ENCODE measurements around the gene GOPC. TPM values are rescaled to one million over a fixed set of nuclear protein-coding genes. Genes with fewer than 3 reads are reported as not detected.
"Not testable (repeated sequence)": the region's sequence is repeated elsewhere in the genome, so short reads cannot be mapped to it uniquely, and the experiment has no call there.

The GOPC gene
- total RNA-seq = 25.0 and 26.7 TPM in 2 replicates
- 35.5 TPM for total RNA-seq (2013)
- 8.9 and 14.6 TPM in 2 replicates for polyA plus RNA-seq
- 9.9 and 11.7 TPM in 2 replicates for polyA minus RNA-seq

GRCh38 chr6:117602151-117602898 is at the start of gene GOPC:
Gene GOPC (minus strand): TSS chr6:117602511. CDS start chr6:117602288, 223 bp downstream.
- Histone ChIP-seq H3K36me3 (replicated peaks in 1 of 2; ENCODE audit: control extremely low read depth in 1 of 2, control insufficient read depth in 1 of 2, extremely low read depth in 1 of 2, insufficient read depth in 2 of 2, low read length in 1 of 2) (no peaks in the 10 kb centered on the region), H3K79me2 (ENCODE audit: control insufficient read depth, insufficient read depth, low read length) (peaks cover 51% of the 10 kb centered on the region), H3K27ac (ENCODE audit: low read length in 2 of 2) (peak within 1 kb of the TSS; percentile 70 to 80), H3K9me3 (ENCODE audit: control extremely low read depth in 1 of 3, control insufficient read depth in 2 of 3, insufficient read depth in 1 of 3, low read length in 2 of 3) (no peaks in the 10 kb centered on the region), H2AFZ (ENCODE audit: insufficient read depth, low read depth, low read length, poor library complexity, severe bottlenecking) (peak within 1 kb of the TSS; percentile 96), H3K27me3 (replicated peaks in 1 of 4; ENCODE audit: control extremely low read depth in 1 of 4, control insufficient read depth in 3 of 4, insufficient read depth in 4 of 4, low read length in 3 of 4) (no peaks in the 10 kb centered on the region), H3K4me3 (ENCODE audit: control extremely low read depth in 1 of 5, extremely low read depth in 1 of 5, insufficient read depth in 1 of 5, low read depth in 2 of 5, low read length in 4 of 5) (peak within 1 kb of the TSS; percentile 86 to 96 (median 91)), H3K4me2 (replicated peaks; ENCODE audit: low read depth, low read length, poor library complexity, severe bottlenecking) (peak within 1 kb of the TSS; percentile 84), H4K20me1 (ENCODE audit: control insufficient read depth, insufficient read depth, low read length, poor library complexity, severe bottlenecking) (peaks cover 15% of the 10 kb centered on the region), H3K4me1 (ENCODE audit: control insufficient read depth in 2 of 2, insufficient read depth in 2 of 2, low read length in 2 of 2) (peaks cover 20 to 25% of the 10 kb centered on the region in 2 donors), H3K9ac (ENCODE audit: low read length) (peak within 1 kb of the TSS; percentile 81)
- Mint-ChIP-seq H3K4me3 (peak within 1 kb of the TSS; percentile 100), H3K27ac (peak within 1 kb of the TSS; percentile 97), H3K27me3 (peaks cover 3% of the 10 kb centered on the region), H3K4me1 (peaks cover 45% of the 10 kb centered on the region), H3K9me3 (ENCODE audit: insufficient read depth) (no peaks in the 10 kb centered on the region)
- under 1% methylated on average over 60 of the region's 60 CpGs for WGBS (ENCODE audit: insufficient coverage)
- TF ChIP-seq EZH2 (IDR thresholded peaks at IDR 0.05; ENCODE audit: borderline replicate concordance, insufficient read depth, low read depth, low read length, poor library complexity, severe bottlenecking) = no peak
- TF ChIP-seq, protein P1, sequence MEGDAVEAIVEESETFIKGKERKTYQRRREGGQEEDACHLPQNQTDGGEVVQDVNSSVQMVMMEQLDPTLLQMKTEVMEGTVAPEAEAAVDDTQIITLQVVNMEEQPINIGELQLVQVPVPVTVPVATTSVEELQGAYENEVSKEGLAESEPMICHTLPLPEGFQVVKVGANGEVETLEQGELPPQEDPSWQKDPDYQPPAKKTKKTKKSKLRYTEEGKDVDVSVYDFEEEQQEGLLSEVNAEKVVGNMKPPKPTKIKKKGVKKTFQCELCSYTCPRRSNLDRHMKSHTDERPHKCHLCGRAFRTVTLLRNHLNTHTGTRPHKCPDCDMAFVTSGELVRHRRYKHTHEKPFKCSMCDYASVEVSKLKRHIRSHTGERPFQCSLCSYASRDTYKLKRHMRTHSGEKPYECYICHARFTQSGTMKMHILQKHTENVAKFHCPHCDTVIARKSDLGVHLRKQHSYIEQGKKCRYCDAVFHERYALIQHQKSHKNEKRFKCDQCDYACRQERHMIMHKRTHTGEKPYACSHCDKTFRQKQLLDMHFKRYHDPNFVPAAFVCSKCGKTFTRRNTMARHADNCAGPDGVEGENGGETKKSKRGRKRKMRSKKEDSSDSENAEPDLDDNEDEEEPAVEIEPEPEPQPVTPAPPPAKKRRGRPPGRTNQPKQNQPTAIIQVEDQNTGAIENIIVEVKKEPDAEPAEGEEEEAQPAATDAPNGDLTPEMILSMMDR (IDR thresholded peaks at IDR 0.05) = peak; percentile 35
- ChIA-PET POLR2A (interaction anchor here (1.1 kb wide), 1 partner anchor 1323 kb away, joined by 3 read pairs; no protein-coding TSS in a partner anchor), CTCF (interaction anchor here (0.9 to 1.3 kb wide), 5 partner anchors 27 to 255 kb away, joined by 3 to 11 read pairs (median 4); no protein-coding TSS in a partner anchor)
- ATAC-seq (ENCODE audit: low read depth) = peak; percentile 95
- intact Hi-C loops (cut with micrococcal nuclease) = loop anchor here (1.0 to 5.0 kb wide), 6 partner anchors 73 to 1745 kb away; partner anchors contain the start of genes ASF1A, CEP85L, KPNA5 and MAN1A1
- DNase-seq = peak; percentile 98

DNA sequence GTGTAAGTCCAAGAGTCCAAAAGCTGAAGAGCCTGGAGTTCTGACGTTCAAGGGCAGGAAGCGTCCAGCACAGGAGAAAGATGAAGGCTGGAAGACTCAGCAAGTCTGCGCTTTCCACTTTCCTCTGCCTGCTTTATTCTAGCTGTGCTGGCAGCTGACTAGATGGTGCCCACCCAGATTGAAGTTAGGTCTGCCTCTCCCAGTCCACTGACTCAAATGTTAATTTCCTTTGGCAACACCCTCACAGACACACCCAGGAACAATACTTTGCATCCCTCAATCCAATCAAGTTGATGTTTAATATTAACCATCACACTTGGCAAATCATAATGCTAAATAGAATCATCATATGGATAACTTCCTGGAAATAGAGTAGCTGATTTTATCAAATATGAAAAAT is 49.7 kb upstream of the GOPC start:
- H2AFZ ChIP-seq (ENCODE audit: insufficient read depth, low read depth, low read length, poor library complexity, severe bottlenecking); H3K27ac Mint-ChIP-seq; H3K27me3 ChIP-seq (replicated peaks in 1 of 4; ENCODE audit: control extremely low read depth in 1 of 4, control insufficient read depth in 3 of 4, insufficient read depth in 4 of 4, low read length in 3 of 4); POLR2A ChIA-PET; H3K79me2 ChIP-seq (ENCODE audit: control insufficient read depth, insufficient read depth, low read length); intact Hi-C loops (cut with micrococcal nuclease); H3K4me3 Mint-ChIP-seq; H3K4me1 ChIP-seq (ENCODE audit: control insufficient read depth in 2 of 2, insufficient read depth in 2 of 2, low read length in 2 of 2); H3K9me3 Mint-ChIP-seq (ENCODE audit: insufficient read depth); DNase-seq; H4K20me1 ChIP-seq (ENCODE audit: control insufficient read depth, insufficient read depth, low read length, poor library complexity, severe bottlenecking); H3K4me2 ChIP-seq (replicated peaks; ENCODE audit: low read depth, low read length, poor library complexity, severe bottlenecking); H3K4me1 Mint-ChIP-seq; H3K4me3 ChIP-seq (ENCODE audit: control extremely low read depth in 1 of 5, extremely low read depth in 1 of 5, insufficient read depth in 1 of 5, low read depth in 2 of 5, low read length in 4 of 5); H3K27me3 Mint-ChIP-seq; H3K27ac ChIP-seq (ENCODE audit: low read length in 2 of 2); H3K36me3 ChIP-seq (replicated peaks in 1 of 2; ENCODE audit: control extremely low read depth in 1 of 2, control insufficient read depth in 1 of 2, extremely low read depth in 1 of 2, insufficient read depth in 2 of 2, low read length in 1 of 2); H3K9me3 ChIP-seq (ENCODE audit: control extremely low read depth in 1 of 3, control insufficient read depth in 2 of 3, insufficient read depth in 1 of 3, low read length in 2 of 3); H3K9ac ChIP-seq (ENCODE audit: low read length); CTCF ChIA-PET; ATAC-seq (ENCODE audit: low read depth): not testable (repeated sequence)
- WGBS (ENCODE audit: insufficient coverage) = 95% methylated on average over 3 of the region's 3 CpGs
